ENCODE results near the gene KCNQ2. TPM values are rescaled to one million over a fixed set of nuclear protein-coding genes. Genes with fewer than 3 reads are reported as not detected.

KCNQ2 gene
- total and polyA plus RNA-seq, 10 of the 15 experiments (the other 5 are each of a cell fraction or from before 2014, with no cell fraction given) = 0.06 to 0.49 (median 0.26) TPM; not detected in 7

- TF ChIP-seq MXI1 (IDR thresholded peaks at IDR 0.05; ENCODE audit: low read depth, low read length) (no peak), FOXK2 (IDR thresholded peaks at IDR 0.05) (no peak), SMAD5 (IDR thresholded peaks at IDR 0.05; ENCODE audit: low read depth) (no peak)
Observed at GRCh38 chr20:63366390-63367365, 105.8 kb downstream of the KCNQ2 start (continued).

DNA sequence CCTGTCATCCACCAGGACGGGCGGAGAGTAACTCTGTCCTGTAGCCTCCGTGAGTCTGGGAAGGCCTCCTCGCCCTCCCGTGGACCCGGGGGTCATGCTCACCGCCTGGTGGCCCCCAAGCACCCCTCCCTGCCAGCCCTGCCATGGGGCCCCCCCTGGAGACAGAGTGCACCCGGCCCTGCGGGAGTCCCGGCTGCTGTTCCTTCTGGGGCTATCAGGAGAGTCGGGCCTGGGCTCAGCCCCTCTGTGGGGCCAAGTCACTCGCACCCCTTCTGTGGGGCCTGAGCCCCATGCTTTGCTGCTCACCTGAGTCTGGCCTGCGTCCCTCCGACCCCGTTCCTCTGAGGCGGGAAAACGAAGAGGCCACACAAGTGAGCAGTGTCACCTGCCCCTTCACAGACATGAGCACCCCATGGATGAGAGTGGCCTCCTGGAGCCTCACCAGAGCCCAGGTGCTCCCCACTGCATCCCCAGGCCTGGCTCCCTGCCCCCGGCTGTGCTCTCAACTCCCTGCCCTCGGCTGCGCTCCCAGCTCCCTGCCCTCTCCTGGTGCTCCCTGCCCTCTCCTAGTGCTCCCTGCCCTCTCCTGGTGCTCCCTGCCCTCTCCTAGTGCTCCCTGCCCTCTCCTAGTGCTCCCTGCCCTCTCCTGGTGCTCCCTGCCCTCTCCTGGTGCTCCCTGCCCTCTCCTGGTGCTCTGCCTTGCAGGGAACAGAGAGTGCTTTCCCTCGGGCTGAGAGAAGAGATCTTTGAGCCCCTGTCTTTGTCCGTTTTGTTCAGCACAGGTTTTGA, 106.7 kb downstream of the KCNQ2 start:
- H3K4me3 ChIP-seq = no peak overlapping the region
- intact Hi-C loops (cut with micrococcal nuclease; ENCODE audit: unreplicated experiment) (no loop called here), in situ Hi-C loops (cut with MboI) (no loop called here)
- H3K4me2 ChIP-seq (ENCODE audit: control insufficient read depth, insufficient read depth) = no peak overlapping the region
- ChIA-PET CTCF (no interaction called here), RAD21 (ENCODE audit: unreplicated experiment) (no interaction called here), POLR2A (no interaction called here), SMC1A (ENCODE audit: uncharacterized antibody, unreplicated experiment) (no interaction called here)
- no TSS peak for BruUV-seq (replicated peaks)
- H3K27me3 ChIP-seq (replicated peaks in 1 of 2; ENCODE audit: control insufficient read depth in 2 of 2, insufficient read depth in 2 of 2, low read length in 1 of 2) = no peaks in the 10 kb centered on the region; a peak in 1 of 4 replicates
- H3K9me3 ChIP-seq (replicated peaks; ENCODE audit: control insufficient read depth, insufficient read depth, low read length) = no peaks in the 10 kb centered on the region
- no peaks in the 10 kb centered on the region for H4K20me1 ChIP-seq (ENCODE audit: control insufficient read depth, insufficient read depth)
- no peaks in the 10 kb centered on the region for H3K36me3 ChIP-seq (ENCODE audit: control insufficient read depth in 2 of 2, insufficient read depth in 2 of 2, low read length in 1 of 2)
- 37% methylated on average over 22 of the region's 22 CpGs for WGBS (ENCODE audit: insufficient coverage, insufficient replicate concordance, low lambda C conversion rate, missing lambda C conversion rate)
- FAIRE-seq (no peak), DNase-seq (ENCODE audit: low read depth, low spot score) (no peak), ATAC-seq (no peak)
- no peaks in the 10 kb centered on the region for H3K79me2 ChIP-seq (ENCODE audit: control insufficient read depth, insufficient read depth, low read length)
- no peaks in the 10 kb centered on the region for H3K4me1 ChIP-seq (ENCODE audit: control insufficient read depth, insufficient read depth, low read length)
- H2AFZ ChIP-seq (ENCODE audit: control insufficient read depth, low read depth, low read length) = no peak overlapping the region
- H3K27ac ChIP-seq (ENCODE audit: control insufficient read depth, insufficient read depth) = no peak overlapping the region
- no peak overlapping the region for H3K9ac ChIP-seq (ENCODE audit: control insufficient read depth, insufficient read depth, low read length)
- TF ChIP-seq HSF1 (IDR thresholded peaks at IDR 0.05; ENCODE audit: low read depth, low read length) (no peak), BCL11A (IDR thresholded peaks at IDR 0.05; ENCODE audit: low read depth, low read length) (no peak), CEBPZ (IDR thresholded peaks at IDR 0.05; ENCODE audit: low read depth, low read length) (no peak), EZH2 (IDR thresholded peaks at IDR 0.05; ENCODE audit: borderline replicate concordance, control insufficient read depth, low read depth, low read length) (no peak), MAX (IDR thresholded peaks at IDR 0.05; ENCODE audit: low read depth, low read length) (no peak), NR2C2 (IDR thresholded peaks at IDR 0.05; ENCODE audit: borderline replicate concordance, control insufficient read depth, insufficient read length, low read depth) (no peak)
- TF ChIP-seq, protein P1, sequence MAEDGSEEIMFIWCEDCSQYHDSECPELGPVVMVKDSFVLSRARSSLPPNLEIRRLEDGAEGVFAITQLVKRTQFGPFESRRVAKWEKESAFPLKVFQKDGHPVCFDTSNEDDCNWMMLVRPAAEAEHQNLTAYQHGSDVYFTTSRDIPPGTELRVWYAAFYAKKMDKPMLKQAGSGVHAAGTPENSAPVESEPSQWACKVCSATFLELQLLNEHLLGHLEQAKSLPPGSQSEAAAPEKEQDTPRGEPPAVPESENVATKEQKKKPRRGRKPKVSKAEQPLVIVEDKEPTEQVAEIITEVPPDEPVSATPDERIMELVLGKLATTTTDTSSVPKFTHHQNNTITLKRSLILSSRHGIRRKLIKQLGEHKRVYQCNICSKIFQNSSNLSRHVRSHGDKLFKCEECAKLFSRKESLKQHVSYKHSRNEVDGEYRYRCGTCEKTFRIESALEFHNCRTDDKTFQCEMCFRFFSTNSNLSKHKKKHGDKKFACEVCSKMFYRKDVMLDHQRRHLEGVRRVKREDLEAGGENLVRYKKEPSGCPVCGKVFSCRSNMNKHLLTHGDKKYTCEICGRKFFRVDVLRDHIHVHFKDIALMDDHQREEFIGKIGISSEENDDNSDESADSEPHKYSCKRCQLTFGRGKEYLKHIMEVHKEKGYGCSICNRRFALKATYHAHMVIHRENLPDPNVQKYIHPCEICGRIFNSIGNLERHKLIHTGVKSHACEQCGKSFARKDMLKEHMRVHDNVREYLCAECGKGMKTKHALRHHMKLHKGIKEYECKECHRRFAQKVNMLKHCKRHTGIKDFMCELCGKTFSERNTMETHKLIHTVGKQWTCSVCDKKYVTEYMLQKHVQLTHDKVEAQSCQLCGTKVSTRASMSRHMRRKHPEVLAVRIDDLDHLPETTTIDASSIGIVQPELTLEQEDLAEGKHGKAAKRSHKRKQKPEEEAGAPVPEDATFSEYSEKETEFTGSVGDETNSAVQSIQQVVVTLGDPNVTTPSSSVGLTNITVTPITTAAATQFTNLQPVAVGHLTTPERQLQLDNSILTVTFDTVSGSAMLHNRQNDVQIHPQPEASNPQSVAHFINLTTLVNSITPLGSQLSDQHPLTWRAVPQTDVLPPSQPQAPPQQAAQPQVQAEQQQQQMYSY (CRISPR knock-in tag; IDR thresholded peaks at IDR 0.05) = no peak
